HepG2 (cell line): ENCODE measurements around the gene BCL2L1. TPM values are rescaled to one million over a fixed set of nuclear protein-coding genes. Genes with fewer than 3 reads are reported as not detected.

Experiments used
- ATM ChIP-seq: fragments of 450-650 bp; IDR thresholded peaks from 2 replicates; pipeline ENCODE4 v1.7.1; 2017; ENCODE audit warnings: mild to moderate bottlenecking, borderline replicate concordance
- GATA4 ChIP-seq: sonication (generic); IDR thresholded peaks from 2 replicates; pipeline ENCODE4 v1.6.1; 2016; ENCODE audit warnings: antibody characterized with exemption, low read depth, borderline replicate concordance
- HNRNPK ChIP-seq: fragments of 200-400 bp; formaldehyde crosslinking; IDR thresholded peaks from 2 replicates; pipeline ENCODE4 v1.6.1; 2018; ENCODE audit warnings: low read length, low read depth, moderate library complexity, mild to moderate bottlenecking; ENCODE audit not compliant: poor library complexity, severe bottlenecking
- ZEB1 ChIP-seq: IDR thresholded peaks from 2 replicates; pipeline ENCODE4 v1.6.1; 2012; ENCODE audit warnings: mild to moderate bottlenecking, low read depth, inconsistent platforms; ENCODE audit not compliant: insufficient replicate concordance
- ZKSCAN5 ChIP-seq: sonication (generic); formaldehyde crosslinking; IDR thresholded peaks from 2 replicates; pipeline ENCODE4 v1.5.1; 2020; ENCODE audit warnings: mild to moderate bottlenecking, missing genetic modification reagents
- ZNF572 ChIP-seq: sonication (generic); formaldehyde crosslinking; IDR thresholded peaks from 2 replicates; pipeline ENCODE4 v1.5.1; 2020; ENCODE audit warnings: mild to moderate bottlenecking, missing genetic modification reagents
- ZNF644 ChIP-seq: IDR thresholded peaks from 2 replicates; pipeline ENCODE4 v1.6.1; 2016; ENCODE audit warnings: low read depth
- ZNF670 ChIP-seq: sonication (generic); formaldehyde crosslinking; IDR thresholded peaks from 2 replicates; pipeline ENCODE4 v1.8.0; 2022; ENCODE audit warnings: mild to moderate bottlenecking, missing genetic modification reagents, borderline replicate concordance
- ZNF75D ChIP-seq: sonication (generic); formaldehyde crosslinking; IDR thresholded peaks from 2 replicates; pipeline ENCODE4 v1.8.1; 2023; ENCODE audit warnings: missing genetic modification reagents, mild to moderate bottlenecking, borderline replicate concordance
- polyA plus RNA-seq, 8 experiments: library from polyadenylated mRNA; depleted of rRNA in 3 of 8; stranded (reverse) in 7 of 8; unstranded in 1 of 8; fragments of >200 nt; fragmentation: Illumina TruSeq in 4 of 8; extraction: Trizol in 4 of 8; gene quantifications; 2 replicates each; pipeline versions ENCODE4 v1.2.1 to v1.2.3, GENCODE V29; 2011 to 2016; ENCODE audit warnings: low read depth in 4 of 8, missing spikeins in 1 of 8, mixed read lengths in 1 of 8; ENCODE audit not compliant: insufficient read depth in 1 of 8
- total RNA-seq, 5 experiments: library from RNA; depleted of rRNA; stranded (reverse); fragments of >200 nt; fragmentation: Illumina TruSeq; extraction: Trizol; gene quantifications; 2 replicates each; pipeline ENCODE4 v1.2.3, GENCODE V29; 2016; ENCODE audit warnings: low read depth in 1 of 5
- TF ChIP-seq, protein P1 (sequence below), 2 experiments: fragments of 450-650 bp in 1 of 2; sonication (generic) in 1 of 2; formaldehyde crosslinking in 1 of 2; IDR thresholded peaks; 2 replicates each; pipeline versions ENCODE4 v1.6.1 to v1.8.0; 2016 to 2022; ENCODE audit warnings: antibody characterized with exemption in 1 of 2, mild to moderate bottlenecking in 1 of 2, missing genetic modification reagents in 1 of 2
- TF ChIP-seq, protein P2 (sequence below): IDR thresholded peaks from 2 replicates; pipeline ENCODE4 v1.6.1; 2018; ENCODE audit warnings: missing genetic modification reagents
- TF ChIP-seq, protein P3 (sequence below): sonication (generic); formaldehyde crosslinking; IDR thresholded peaks from 2 replicates; pipeline ENCODE4 v1.8.0; 2022; ENCODE audit warnings: missing genetic modification reagents, mild to moderate bottlenecking, moderate library complexity, borderline replicate concordance

The BCL2L1 gene
- total and polyA plus RNA-seq, 2 of the 13 experiments (the other 11 are each of a cell fraction or from before 2014, with no cell fraction given): 164 to 258 TPM

DNA sequence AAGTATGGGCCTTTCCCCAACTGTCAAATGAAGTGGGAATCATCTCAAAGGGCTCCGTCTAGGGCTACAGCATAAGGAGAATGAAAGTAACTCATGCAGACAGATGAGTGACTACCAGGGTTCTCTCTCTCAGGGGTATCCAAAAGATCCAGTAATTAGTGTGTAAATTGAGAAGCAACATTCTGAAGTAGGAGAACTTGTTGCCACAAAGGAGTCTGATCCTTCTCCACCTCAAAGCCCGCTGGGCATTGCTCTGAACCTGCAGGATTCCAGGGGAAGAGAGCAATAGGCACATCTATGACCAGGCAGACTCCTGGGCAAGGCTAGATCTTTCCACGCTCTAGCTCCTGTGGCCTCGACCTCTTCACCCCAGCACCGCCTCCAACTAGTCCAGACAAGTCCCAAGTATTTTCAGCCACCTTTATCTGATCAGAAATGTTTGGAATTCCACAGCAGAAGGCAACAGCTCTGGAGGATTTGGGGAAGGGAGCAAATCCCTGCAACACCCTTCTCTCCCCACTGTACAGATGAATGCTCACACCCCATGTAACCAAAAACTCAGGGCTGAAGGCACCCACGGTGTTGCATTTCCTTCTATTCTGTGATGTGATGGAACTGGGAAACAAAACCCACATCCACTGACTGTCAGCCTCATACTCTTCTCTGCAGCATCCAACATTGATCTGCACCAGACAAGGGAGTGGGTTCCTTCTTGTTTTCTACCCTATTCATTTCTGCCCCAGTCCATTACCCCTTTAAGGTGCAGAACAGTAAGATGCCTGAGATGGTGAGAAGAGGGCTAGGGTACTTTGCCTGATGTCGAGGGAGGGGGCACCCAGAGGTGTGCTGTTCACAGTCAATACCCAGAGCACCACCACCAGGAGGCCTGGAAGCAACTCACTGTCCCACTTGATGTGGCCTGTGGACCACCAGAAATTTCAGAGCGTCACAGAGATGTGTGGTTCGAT is 44.0 kb downstream of the BCL2L1 start (continued):
- TF ChIP-seq, protein P1, sequence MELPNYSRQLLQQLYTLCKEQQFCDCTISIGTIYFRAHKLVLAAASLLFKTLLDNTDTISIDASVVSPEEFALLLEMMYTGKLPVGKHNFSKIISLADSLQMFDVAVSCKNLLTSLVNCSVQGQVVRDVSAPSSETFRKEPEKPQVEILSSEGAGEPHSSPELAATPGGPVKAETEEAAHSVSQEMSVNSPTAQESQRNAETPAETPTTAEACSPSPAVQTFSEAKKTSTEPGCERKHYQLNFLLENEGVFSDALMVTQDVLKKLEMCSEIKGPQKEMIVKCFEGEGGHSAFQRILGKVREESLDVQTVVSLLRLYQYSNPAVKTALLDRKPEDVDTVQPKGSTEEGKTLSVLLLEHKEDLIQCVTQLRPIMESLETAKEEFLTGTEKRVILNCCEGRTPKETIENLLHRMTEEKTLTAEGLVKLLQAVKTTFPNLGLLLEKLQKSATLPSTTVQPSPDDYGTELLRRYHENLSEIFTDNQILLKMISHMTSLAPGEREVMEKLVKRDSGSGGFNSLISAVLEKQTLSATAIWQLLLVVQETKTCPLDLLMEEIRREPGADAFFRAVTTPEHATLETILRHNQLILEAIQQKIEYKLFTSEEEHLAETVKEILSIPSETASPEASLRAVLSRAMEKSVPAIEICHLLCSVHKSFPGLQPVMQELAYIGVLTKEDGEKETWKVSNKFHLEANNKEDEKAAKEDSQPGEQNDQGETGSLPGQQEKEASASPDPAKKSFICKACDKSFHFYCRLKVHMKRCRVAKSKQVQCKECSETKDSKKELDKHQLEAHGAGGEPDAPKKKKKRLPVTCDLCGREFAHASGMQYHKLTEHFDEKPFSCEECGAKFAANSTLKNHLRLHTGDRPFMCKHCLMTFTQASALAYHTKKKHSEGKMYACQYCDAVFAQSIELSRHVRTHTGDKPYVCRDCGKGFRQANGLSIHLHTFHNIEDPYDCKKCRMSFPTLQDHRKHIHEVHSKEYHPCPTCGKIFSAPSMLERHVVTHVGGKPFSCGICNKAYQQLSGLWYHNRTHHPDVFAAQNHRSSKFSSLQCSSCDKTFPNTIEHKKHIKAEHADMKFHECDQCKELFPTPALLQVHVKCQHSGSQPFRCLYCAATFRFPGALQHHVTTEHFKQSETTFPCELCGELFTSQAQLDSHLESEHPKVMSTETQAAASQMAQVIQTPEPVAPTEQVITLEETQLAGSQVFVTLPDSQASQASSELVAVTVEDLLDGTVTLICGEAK (IDR thresholded peaks at IDR 0.05): no peak
- TF ChIP-seq, protein P1 (CRISPR knock-in tag; IDR thresholded peaks at IDR 0.05): no peak
- no peak for TF ChIP-seq ATM
- TF ChIP-seq, protein P2, sequence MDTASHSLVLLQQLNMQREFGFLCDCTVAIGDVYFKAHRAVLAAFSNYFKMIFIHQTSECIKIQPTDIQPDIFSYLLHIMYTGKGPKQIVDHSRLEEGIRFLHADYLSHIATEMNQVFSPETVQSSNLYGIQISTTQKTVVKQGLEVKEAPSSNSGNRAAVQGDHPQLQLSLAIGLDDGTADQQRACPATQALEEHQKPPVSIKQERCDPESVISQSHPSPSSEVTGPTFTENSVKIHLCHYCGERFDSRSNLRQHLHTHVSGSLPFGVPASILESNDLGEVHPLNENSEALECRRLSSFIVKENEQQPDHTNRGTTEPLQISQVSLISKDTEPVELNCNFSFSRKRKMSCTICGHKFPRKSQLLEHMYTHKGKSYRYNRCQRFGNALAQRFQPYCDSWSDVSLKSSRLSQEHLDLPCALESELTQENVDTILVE: no peak
- TF ChIP-seq ZKSCAN5 (CRISPR knock-in tag): no peak
- TF ChIP-seq, protein P3, sequence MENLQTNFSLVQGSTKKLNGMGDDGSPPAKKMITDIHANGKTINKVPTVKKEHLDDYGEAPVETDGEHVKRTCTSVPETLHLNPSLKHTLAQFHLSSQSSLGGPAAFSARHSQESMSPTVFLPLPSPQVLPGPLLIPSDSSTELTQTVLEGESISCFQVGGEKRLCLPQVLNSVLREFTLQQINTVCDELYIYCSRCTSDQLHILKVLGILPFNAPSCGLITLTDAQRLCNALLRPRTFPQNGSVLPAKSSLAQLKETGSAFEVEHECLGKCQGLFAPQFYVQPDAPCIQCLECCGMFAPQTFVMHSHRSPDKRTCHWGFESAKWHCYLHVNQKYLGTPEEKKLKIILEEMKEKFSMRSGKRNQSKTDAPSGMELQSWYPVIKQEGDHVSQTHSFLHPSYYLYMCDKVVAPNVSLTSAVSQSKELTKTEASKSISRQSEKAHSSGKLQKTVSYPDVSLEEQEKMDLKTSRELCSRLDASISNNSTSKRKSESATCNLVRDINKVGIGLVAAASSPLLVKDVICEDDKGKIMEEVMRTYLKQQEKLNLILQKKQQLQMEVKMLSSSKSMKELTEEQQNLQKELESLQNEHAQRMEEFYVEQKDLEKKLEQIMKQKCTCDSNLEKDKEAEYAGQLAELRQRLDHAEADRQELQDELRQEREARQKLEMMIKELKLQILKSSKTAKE (CRISPR knock-in tag): peak; percentile 79
- TF ChIP-seq ZEB1: no peak
- no peak for TF ChIP-seq ZNF644 (CRISPR knock-in tag)
- no peak for TF ChIP-seq ZNF75D (CRISPR knock-in tag)
- no peak for TF ChIP-seq HNRNPK
- TF ChIP-seq GATA4: peak; percentile 76; the same call in 1 of the 2 replicates
- TF ChIP-seq ZNF572: no peak
- TF ChIP-seq ZNF670 (CRISPR knock-in tag): no peak
